Left kidney (tissue), 2 donors: Measurements from ENCODE around the gene ELF4. TPM values are rescaled to one million over a fixed set of nuclear protein-coding genes. Genes with fewer than 3 reads are reported as not detected.
A peak's percentile ranks its signal among the peaks of the same experiment; 100 is the strongest.

Experiments
- DNase-seq: peaks from one replicate; pipeline ENCODE4 v3.0.0-alpha.2; 2013
- polyA plus RNA-seq: library from polyadenylated mRNA; unstranded; fragments of 120-200 nt; gene quantifications from one replicate; pipeline ENCODE4 v1.2.1, GENCODE V29; 2013; ENCODE audit not compliant: insufficient read length

ELF4 gene
- polyA plus RNA-seq, 1 donor: 11.7 TPM

DNA sequence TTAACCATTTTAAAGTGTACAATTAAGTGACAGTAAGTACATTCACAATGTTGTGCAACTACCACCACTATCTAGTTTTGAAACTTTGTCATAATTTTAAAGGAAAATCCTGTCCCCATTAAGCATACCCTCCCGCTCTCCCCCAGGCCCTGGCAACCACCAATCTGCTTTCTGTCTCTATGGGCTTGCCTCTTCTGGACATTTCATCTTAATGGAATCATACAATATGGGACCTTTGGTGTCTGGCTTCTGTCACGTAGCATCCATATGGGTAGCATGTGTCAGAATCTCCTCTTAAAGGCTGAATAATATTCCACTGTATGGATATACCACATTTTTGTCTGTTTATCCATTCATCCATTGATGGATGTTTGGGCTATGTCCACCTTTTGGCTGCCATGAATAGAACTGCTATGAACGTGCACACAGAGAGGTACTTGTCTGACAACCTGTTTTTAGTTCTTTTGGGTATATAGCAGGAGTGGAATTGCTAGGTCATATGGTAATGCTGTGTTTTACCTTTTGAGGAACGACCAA, 61.5 kb downstream of the ELF4 start:
- DNase-seq: no peak

DNA sequence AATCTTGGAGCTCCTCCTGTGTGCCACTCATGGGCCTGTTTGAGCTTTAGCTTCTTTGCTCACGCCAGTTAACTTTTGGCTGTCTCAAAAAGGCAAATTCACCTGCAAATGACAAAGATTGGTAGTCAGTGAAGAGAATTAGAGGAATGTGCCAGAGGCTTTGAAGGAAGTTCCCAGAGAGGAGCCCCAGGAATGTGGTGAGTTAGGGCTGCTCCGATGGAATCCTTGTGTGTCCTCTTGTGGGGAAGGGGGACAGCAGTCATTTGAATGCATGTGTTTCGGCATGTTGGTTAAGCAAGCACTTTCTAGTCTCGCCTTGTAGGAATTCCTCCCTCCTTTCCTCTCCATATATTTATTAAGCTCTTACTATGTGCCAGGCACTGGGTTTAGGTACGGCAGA, 62.9 kb downstream of the ELF4 start:
- DNase-seq: no peak

DNA sequence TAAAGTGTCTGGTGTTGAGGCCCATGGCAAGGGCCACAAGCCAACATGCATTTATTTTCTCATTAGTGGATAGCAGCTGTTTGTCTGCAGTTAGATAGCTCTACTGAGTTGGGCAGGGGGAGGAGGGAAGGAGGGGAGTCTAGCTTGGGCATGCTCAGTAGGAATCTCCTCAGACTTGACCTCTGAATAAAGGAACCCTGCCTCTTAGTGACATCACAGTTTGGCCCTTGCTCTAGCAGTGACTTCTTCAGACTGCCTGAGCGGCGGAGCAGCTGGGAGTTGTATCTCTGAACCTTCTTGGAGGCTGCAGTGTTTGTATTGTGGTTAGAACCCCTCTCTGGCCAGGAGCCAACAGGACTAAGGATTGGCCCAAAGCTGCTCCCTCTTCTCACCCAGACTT, 70.5 kb downstream of the ELF4 start:
- DNase-seq: no peak

DNA sequence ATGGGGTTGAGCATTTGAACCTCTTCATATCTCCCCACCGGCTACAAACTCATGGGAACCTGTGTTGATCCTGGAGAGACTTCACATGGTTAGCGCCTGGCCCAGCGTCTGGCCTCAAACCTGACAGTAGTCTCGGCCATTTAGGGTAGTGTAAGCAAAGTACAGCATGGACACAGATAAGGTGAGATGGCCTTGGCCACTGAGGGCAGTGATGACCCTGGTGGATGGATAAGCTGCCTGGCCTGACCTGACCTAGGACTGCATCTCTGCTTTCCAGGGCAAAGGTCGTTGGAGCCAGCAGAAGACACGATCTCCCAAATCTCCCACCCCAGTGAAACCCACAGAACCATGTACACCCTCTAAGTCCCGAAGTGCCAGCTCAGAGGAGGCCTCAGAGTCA, 76.1 kb downstream of the ELF4 start:
- DNase-seq: no peak

DNA sequence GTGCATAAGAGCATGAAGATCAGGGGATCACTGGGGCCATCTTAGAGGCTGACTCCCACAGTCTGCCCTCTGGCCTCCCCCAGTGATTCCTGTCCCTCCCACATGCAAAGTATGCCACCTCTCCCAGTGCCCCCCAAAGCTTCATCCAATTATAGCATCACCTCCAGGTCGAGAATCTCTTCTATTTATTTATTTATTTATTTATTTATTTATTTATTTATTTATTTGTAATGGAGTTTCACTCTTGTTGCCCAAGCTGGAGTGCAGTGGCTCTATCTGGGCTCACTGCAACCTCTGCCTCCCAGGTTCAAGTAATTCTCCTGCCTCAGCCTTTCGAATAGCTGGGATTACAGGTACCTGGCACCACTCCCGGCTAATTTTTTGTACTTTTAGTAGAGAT, 77.7 kb downstream of the ELF4 start:
- DNase-seq: no peak

DNA sequence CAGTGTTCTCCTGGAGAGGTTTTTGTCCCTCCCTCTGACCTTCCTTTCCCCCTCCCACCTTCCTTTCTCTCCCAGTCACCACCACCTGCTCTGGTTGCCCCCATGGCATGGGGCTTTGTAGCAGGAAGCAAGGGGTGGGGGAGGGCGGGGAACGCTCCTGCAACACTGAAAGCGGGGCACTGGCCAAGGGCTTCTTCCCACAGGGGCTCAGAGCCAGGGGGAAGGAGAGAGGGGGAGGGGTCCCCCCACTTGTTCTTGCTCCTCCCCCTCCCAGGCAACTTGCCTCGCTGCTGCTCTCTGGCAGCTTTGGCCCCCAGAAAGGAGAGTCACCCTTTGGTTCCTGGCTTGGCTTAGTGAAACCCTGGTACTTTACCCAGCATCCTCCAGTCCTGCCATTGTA, 79.5 kb downstream of the ELF4 start:
- DNase-seq: no peak

DNA sequence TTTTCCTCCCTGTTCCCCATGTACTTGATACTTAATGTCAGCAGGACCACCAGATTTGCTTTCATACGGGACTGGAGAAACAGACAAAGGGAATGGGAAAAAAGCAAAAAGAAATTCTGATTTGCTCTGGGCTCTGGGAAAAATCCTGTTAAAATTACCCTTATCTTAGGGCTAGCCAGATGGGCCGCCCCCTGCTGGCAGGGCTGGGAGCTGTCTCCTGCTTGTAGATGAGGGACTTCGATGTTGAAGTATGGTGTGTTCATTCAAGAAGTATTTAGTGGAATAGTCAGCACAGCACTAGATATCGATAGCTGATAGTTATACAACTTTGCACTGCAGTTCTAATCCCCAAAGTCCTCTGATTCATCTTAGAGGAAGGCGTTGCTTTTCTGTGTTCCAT, 82.1 kb downstream of the ELF4 start:
- DNase-seq: no peak

DNA sequence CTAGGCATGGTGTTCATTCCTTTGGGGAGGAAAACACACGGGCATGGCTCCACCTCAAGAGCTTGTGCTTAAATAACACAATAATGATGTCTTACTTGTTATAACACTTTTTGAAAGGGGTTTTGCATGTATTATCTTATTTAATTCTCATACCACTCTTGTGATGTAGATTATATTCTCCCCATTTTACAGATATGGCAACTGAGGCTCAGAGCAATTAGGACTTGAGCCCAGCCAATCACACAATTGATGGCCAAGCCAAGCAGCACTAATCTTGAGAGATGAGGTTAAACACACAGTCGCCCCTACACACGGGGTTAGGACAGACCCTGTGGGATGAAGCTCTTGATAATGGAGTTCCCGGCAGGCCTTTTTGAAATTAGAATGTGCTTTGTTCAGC, 82.7 kb downstream of the ELF4 start:
- DNase-seq: no peak

DNA sequence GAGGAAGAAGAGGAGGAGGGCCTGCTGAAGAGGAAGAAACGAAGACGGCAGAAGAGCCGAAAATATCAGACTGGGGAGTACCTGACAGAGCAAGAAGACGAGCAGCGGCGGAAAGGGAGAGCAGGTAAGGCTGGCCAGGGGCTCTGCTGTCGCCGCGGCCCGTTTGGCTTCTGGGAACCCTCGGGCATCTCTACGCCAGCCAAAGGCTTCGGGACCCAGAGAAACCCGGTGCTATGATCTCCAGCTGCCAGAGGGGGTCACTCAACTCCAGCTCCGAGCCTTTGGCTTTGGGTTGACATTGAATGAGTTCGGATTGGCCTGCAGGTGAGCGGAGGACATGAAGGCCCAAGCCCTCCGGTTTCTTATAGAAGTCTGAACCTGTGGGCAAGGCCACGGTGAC, 85.0 kb downstream of the ELF4 start:
- DNase-seq: no peak

DNA sequence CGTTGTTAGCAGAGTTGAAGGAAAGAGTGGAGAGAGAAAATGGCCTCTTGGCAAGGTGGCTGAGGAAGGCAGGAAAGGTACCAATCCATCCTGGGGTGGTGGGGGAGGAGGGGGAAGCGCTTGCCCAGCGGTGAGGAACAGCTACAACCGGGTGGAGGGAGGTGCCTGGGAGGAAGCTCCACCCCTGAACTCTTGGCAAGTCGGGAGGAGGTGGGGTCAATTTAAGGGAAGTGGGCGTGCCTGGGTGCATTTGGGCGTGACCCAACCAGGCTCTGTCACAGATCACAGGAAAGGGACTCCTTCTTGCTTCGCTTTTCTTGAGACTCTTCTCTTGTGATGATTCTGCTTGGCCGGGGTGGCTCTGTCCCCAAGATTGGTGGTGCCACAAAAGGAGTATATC, 86.2 kb downstream of the ELF4 start:
- peak; percentile 61 for DNase-seq

DNA sequence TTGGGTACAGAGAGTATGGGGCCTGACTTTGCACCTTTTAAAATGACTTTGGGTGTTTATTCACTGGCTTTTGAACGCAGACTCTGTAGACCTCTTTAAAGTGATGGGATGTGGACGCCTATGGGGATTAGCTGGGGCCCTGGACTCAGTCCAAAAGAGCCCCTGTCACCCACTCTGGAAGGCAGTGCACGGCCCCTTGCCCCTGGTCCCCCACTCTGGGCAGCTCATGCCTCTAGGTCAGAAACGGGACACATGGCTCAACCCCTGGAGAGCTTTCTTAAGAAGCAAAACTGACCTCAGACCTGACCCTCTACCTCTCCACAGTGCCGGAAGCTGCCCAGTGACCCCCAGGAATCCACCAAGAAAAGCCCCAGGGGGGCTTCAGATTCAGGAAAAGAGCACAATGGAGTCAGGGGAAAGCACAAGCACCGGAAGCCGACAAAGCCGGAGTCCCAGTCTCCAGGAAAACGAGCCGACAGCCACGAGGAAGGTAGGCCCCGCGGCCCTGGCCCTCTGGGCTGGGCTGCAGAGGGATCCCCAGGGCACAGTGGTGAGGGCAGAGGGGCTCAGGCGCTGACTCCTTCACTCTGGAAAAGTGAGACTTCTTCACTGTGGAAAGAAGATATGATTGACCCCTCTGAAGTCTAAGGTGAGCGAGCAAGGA, 89.5 kb downstream of the ELF4 start:
- DNase-seq: no peak

DNA sequence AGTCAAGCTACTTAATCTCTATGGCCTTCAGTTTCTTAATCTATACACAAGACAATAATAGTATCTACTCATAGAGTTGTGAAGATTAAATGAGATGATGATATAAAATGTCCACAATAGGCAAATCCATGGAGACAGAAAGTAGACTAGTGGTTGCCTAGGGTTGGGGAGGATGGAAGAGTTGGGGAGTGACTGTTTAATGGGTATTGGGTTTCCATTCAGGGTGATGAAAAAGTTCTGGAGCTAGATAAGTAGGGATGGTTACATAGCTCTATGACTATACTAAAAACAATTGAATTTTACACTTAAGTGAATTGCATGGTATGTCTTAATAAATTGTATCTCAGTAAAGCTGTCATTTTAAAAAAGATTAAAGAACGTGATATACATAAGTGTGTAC, 92.2 kb downstream of the ELF4 start:
- DNase-seq: no peak

DNA sequence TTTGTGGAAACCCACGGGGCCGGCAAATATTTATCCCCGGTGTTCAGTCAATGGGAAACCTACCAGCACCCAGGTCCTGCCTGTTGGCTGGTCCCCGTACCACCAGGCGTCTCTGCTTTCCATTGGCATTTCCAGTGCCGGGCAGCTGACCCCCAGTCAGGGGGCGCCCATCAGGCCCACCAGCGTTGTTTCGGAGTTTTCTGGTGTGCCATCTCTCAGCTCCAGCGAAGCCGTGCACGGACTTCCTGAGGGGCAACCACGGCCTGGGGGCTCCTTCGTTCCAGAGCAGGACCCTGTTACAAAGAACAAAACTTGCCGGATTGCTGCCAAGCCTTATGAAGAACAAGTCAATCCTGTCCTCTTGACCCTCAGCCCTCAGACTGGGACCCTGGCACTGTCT, 95.1 kb downstream of the ELF4 start:
- DNase-seq: no peak

Other genes with a start within 250 kb of the ELF4 start
- 28.1 TPM for gene UTP14A, start 204.3 kb downstream of the ELF4 start, polyA plus RNA-seq
- 16.6 TPM for gene BCORL1, start 127.9 kb downstream of the ELF4 start, polyA plus RNA-seq
- 100 TPM for gene AIFM1, start 55.3 kb upstream of the ELF4 start, polyA plus RNA-seq
- 0.52 TPM for gene RAB33A, start 61.5 kb upstream of the ELF4 start, polyA plus RNA-seq
- gene ZNF280C, start 158.4 kb upstream of the ELF4 start, polyA plus RNA-seq: 10.2 TPM
- gene SLC25A14, start 229.4 kb upstream of the ELF4 start, polyA plus RNA-seq: 35.2 TPM